ENCODE data around the gene PTGES2.
"Not testable (repeated sequence)": the region's sequence is repeated elsewhere in the genome, so short reads cannot be mapped to it uniquely, and the experiment has no call there.

The PTGES2 gene

GRCh38 chr9:128139621-128140020 lies 12.1 kb upstream of the PTGES2 start:
- in situ Hi-C loops (cut with HindIII; ENCODE audit: low sequenced_read_pairs) = no loop called here

- in situ Hi-C loops (cut with HindIII; ENCODE audit: low sequenced_read_pairs) = no loop called here
These were observed 10.5 kb upstream of the PTGES2 start for GRCh38 chr9:128138001-128138400.

GRCh38 chr9:128136816-128137793 lies 9.6 kb upstream of the PTGES2 start:
- in situ Hi-C loops (cut with HindIII; ENCODE audit: low sequenced_read_pairs) = no loop called here

GRCh38 chr9:128135561-128135960 lies 8.0 kb upstream of the PTGES2 start:
- in situ Hi-C loops (cut with HindIII; ENCODE audit: low sequenced_read_pairs) = not testable (repeated sequence)

- in situ Hi-C loops (cut with HindIII; ENCODE audit: low sequenced_read_pairs) = not testable (repeated sequence)
These were observed 4.6 kb upstream of the PTGES2 start for GRCh38 chr9:128132139-128132538.

- in situ Hi-C loops (cut with HindIII; ENCODE audit: low sequenced_read_pairs) = not testable (repeated sequence)
These were observed 3.8 kb upstream of the PTGES2 start for GRCh38 chr9:128131346-128131745.

- in situ Hi-C loops (cut with HindIII; ENCODE audit: low sequenced_read_pairs) = not testable (repeated sequence)
These were observed 3.1 kb upstream of the PTGES2 start for GRCh38 chr9:128130651-128131050.

GRCh38 chr9:128129976-128130590 lies 2.6 kb upstream of the PTGES2 start:
- in situ Hi-C loops (cut with HindIII; ENCODE audit: low sequenced_read_pairs) = not testable (repeated sequence)

GRCh38 chr9:128128836-128129590 lies 1.5 kb upstream of the PTGES2 start:
- in situ Hi-C loops (cut with HindIII; ENCODE audit: low sequenced_read_pairs) = no loop called here

GRCh38 chr9:128127990-128128835 lies 684 bp upstream of the PTGES2 start:
- in situ Hi-C loops (cut with HindIII; ENCODE audit: low sequenced_read_pairs) = no loop called here

GRCh38 chr9:128125580-128126354 lies 1.8 kb downstream of the PTGES2 start:
- in situ Hi-C loops (cut with HindIII; ENCODE audit: low sequenced_read_pairs) = no loop called here

- in situ Hi-C loops (cut with HindIII; ENCODE audit: low sequenced_read_pairs) = no loop called here
These were observed 2.5 kb downstream of the PTGES2 start for GRCh38 chr9:128124873-128125579.

GRCh38 chr9:128124451-128124850 lies 3.1 kb downstream of the PTGES2 start:
- in situ Hi-C loops (cut with HindIII; ENCODE audit: low sequenced_read_pairs) = no loop called here

GRCh38 chr9:128123451-128124080 lies 4.0 kb downstream of the PTGES2 start:
- in situ Hi-C loops (cut with HindIII; ENCODE audit: low sequenced_read_pairs) = no loop called here

- in situ Hi-C loops (cut with HindIII; ENCODE audit: low sequenced_read_pairs) = no loop called here
These were observed 4.7 kb downstream of the PTGES2 start for GRCh38 chr9:128122809-128123175.

GRCh38 chr9:128121924-128122808 lies 5.4 kb downstream of the PTGES2 start:
- in situ Hi-C loops (cut with HindIII; ENCODE audit: low sequenced_read_pairs) = no loop called here

GRCh38 chr9:128121466-128121810 lies 6.1 kb downstream of the PTGES2 start:
- in situ Hi-C loops (cut with HindIII; ENCODE audit: low sequenced_read_pairs) = no loop called here

Measured in endothelial cell of hepatic sinusoid (primary cell).